ENCODE results near the gene PLD2.

The PLD2 gene

DNA sequence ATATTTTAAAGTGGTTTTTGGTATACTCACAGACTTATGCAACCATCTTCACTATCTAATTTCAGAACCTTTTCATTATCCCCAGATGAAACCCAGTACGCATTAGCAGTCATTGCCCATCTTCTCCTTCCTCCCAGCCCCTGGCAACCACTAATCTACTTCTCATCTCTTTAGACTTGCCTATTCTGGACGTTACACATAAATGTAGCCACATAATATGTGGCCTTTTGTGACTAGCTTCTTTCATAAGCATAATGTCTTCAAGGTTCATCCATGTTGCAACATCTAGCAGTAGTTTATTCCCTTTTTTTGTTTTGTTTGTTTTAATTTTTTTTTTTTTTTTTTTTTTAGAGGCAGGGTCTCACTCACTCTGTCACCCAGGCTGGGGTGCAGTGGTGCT, 63.9 kb downstream of the PLD2 start:
- TF ChIP-seq, protein P1, sequence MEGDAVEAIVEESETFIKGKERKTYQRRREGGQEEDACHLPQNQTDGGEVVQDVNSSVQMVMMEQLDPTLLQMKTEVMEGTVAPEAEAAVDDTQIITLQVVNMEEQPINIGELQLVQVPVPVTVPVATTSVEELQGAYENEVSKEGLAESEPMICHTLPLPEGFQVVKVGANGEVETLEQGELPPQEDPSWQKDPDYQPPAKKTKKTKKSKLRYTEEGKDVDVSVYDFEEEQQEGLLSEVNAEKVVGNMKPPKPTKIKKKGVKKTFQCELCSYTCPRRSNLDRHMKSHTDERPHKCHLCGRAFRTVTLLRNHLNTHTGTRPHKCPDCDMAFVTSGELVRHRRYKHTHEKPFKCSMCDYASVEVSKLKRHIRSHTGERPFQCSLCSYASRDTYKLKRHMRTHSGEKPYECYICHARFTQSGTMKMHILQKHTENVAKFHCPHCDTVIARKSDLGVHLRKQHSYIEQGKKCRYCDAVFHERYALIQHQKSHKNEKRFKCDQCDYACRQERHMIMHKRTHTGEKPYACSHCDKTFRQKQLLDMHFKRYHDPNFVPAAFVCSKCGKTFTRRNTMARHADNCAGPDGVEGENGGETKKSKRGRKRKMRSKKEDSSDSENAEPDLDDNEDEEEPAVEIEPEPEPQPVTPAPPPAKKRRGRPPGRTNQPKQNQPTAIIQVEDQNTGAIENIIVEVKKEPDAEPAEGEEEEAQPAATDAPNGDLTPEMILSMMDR (IDR thresholded peaks at IDR 0.05), result no peak
- H3K4me3 ChIP-seq, result no peak overlapping the region
- no peak overlapping the region for H3K27ac ChIP-seq
- no peak for DNase-seq (ENCODE audit: low spot score)

DNA sequence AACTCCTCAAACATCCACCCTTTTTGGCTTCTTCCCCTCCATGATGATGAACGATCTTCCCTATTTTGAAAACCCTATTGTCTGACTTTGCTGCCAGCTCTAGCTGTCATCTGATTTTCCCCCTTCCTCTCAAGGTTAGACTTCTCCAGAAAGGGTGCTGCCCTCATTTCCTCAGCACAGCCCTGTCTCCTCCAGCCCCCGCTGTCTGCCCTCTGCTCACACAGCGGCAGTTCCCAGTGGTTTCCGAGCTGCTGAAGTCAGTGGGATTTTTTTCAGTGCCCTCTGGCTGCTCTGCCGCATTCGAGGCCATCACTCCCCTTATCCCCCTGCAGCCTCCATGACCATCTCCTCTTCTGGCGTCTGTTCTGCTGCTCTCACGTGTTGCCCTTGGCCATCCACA, 65.8 kb downstream of the PLD2 start:
- H3K27ac ChIP-seq, result no peak overlapping the region
- H3K4me3 ChIP-seq, result no peak overlapping the region
- no peak for DNase-seq (ENCODE audit: low spot score)
- TF ChIP-seq, protein P1 (IDR thresholded peaks at IDR 0.05), result no peak
